ENCODE results near the gene ZMYND10.

GRCh38 chr3:50345586-50346234 lies at the start of gene ZMYND10:
- TF ChIP-seq ZNF121 (CRISPR knock-in tag; conservative IDR thresholded peaks at IDR 0.05) (no peak), PHB2 (IDR thresholded peaks at IDR 0.05; ENCODE audit: low read depth) (no peak), SMC3 (conservative IDR thresholded peaks at IDR 0.05; ENCODE audit: insufficient read depth, low read depth, low read length) (no peak), TGIF2 (CRISPR knock-in tag; IDR thresholded peaks at IDR 0.05) (no peak), CBX1 (IDR thresholded peaks at IDR 0.05; ENCODE audit: low read depth) (no peak), ZNF23 (CRISPR knock-in tag; IDR thresholded peaks at IDR 0.05) (no peak), FOXP1 (CRISPR knock-in tag; IDR thresholded peaks at IDR 0.05) (no peak)

Measured in K562 (cell line).